GM13976 (cell line): Measurements from ENCODE around the gene EFNA3.

Experiments
- DNase-seq: peaks from one replicate; pipeline ENCODE4 v3.0.0; 2012; ENCODE audit warnings: low spot score
- CTCF ChIP-seq: IDR thresholded peaks from 2 replicates; pipeline ENCODE4 v1.5.1; 2012; ENCODE audit warnings: borderline replicate concordance, mild to moderate bottlenecking; ENCODE audit not compliant: insufficient read depth; ENCODE audit errors: extremely low read depth, missing control alignments, control extremely low read depth
- in situ Hi-C: fragments of 300-500 bp; cut with MboI; formaldehyde crosslinking; loops from one replicate; pipeline ENCODE4 v1.12.0; 2022; ENCODE audit warnings: low sequenced_read_pairs, mixed read lengths, inconsistent platforms; ENCODE audit not compliant: unreplicated experiment

Gene EFNA3

GRCh38 chr1:155078469-155079209, at the start of gene EFNA3:
TSS of gene EFNA3 (plus strand) at chr1:155078837. CDS start at chr1:155078942, 105 bp downstream.
- peak; percentile 91 for DNase-seq
- TF ChIP-seq CTCF, result no peak
- in situ Hi-C loops, result no loop called here

- TF ChIP-seq CTCF, result no peak
- in situ Hi-C loops, result no loop called here
- DNase-seq, result no peak
Measured at GRCh38 chr1:155029513-155030242, 49.0 kb upstream of the EFNA3 start.

GRCh38 chr1:155030243-155030795, 48.3 kb upstream of the EFNA3 start:
- no peak for DNase-seq
- no peak for TF ChIP-seq CTCF
- in situ Hi-C loops, result no loop called here

- no peak for DNase-seq
- no peak for TF ChIP-seq CTCF
- in situ Hi-C loops, result no loop called here
Measured at GRCh38 chr1:155030899-155031298, 47.7 kb upstream of the EFNA3 start.

- no peak for DNase-seq
- in situ Hi-C loops, result no loop called here
- no peak for TF ChIP-seq CTCF
Measured at GRCh38 chr1:155032886-155033285, 45.8 kb upstream of the EFNA3 start.

GRCh38 chr1:155033524-155033923, 45.1 kb upstream of the EFNA3 start, which contains the start of the genes DCST1 and DCST2:
TSS of gene DCST1 (plus strand) at chr1:155033824. CDS start at chr1:155034037, 213 bp downstream.
TSS of gene DCST2 (minus strand) at chr1:155033781. CDS start at chr1:155033701, 80 bp downstream.
- no peak for TF ChIP-seq CTCF
- in situ Hi-C loops, result no loop called here
- DNase-seq, result no peak
